ENCODE data around the gene PDE2A. TPM values are rescaled to one million over a fixed set of nuclear protein-coding genes. Genes with fewer than 3 reads are reported as not detected.
A peak's percentile ranks its signal among the peaks of the same experiment; 100 is the strongest.

The PDE2A gene
- total RNA-seq, 3 donors from 2014 or later: 23.7 to 85.9 (median 67.0) TPM

- no peak for DNase-seq (ENCODE audit: low spot score in 2 of 2)
- H3K4me3 ChIP-seq: no peak overlapping the region
- H3K9me3 ChIP-seq: no peaks in the 10 kb centered on the region
- no peaks in the 10 kb centered on the region for H3K4me1 ChIP-seq
- no peak overlapping the region for H3K27ac ChIP-seq
- H3K36me3 ChIP-seq: no peaks in the 10 kb centered on the region
- TF ChIP-seq POLR2AphosphoS5 (IDR thresholded peaks at IDR 0.05): no peak
- TF ChIP-seq POLR2A (IDR thresholded peaks at IDR 0.05): no peak
- TF ChIP-seq CTCF (IDR thresholded peaks at IDR 0.05): no peak
- intact Hi-C loops (cut with DNase I; ENCODE audit: low total_unique reads): no loop called here
- no peaks in the 10 kb centered on the region for H3K27me3 ChIP-seq
Observed at GRCh38 chr11:72705442-72706365, 31.5 kb upstream of the PDE2A start.

- Histone ChIP-seq H3K27ac (peak overlapping the region in 1 of 2 donors; percentile 71), H3K4me3 (no peak overlapping the region), H3K9me3 (no peaks in the 10 kb centered on the region), H3K4me1 (no peaks in the 10 kb centered on the region), H3K36me3 (no peaks in the 10 kb centered on the region), H3K27me3 (no peaks in the 10 kb centered on the region)
- DNase-seq (ENCODE audit: low spot score in 2 of 2): no peak
- intact Hi-C loops (cut with DNase I; ENCODE audit: low total_unique reads): no loop called here
- TF ChIP-seq CTCF (IDR thresholded peaks at IDR 0.05): no peak
- no peak for TF ChIP-seq POLR2AphosphoS5 (IDR thresholded peaks at IDR 0.05)
- TF ChIP-seq POLR2A (IDR thresholded peaks at IDR 0.05): no peak
Observed at GRCh38 chr11:72704783-72705265, 30.6 kb upstream of the PDE2A start.

GRCh38 chr11:72704028-72704782, 30.0 kb upstream of the PDE2A start:
- TF ChIP-seq CTCF (IDR thresholded peaks at IDR 0.05) (no peak), POLR2A (IDR thresholded peaks at IDR 0.05) (no peak), POLR2AphosphoS5 (IDR thresholded peaks at IDR 0.05) (no peak)
- no peak for DNase-seq (ENCODE audit: low spot score in 2 of 2)
- H3K4me3 ChIP-seq: no peak overlapping the region
- H3K27me3 ChIP-seq: no peaks in the 10 kb centered on the region
- no peaks in the 10 kb centered on the region for H3K36me3 ChIP-seq
- H3K27ac ChIP-seq: peak overlapping the region in 1 of 2 donors; percentile 71
- intact Hi-C loops (cut with DNase I; ENCODE audit: low total_unique reads): no loop called here
- H3K9me3 ChIP-seq: no peaks in the 10 kb centered on the region
- no peaks in the 10 kb centered on the region for H3K4me1 ChIP-seq

- Histone ChIP-seq H3K9me3 (no peaks in the 10 kb centered on the region), H3K27me3 (no peaks in the 10 kb centered on the region), H3K4me3 (peak overlapping the region in 2 of 3 donors; percentile 28 to 40), H3K27ac (peak overlapping the region in 1 of 2 donors; percentile 71), H3K36me3 (no peaks in the 10 kb centered on the region), H3K4me1 (no peaks in the 10 kb centered on the region)
- intact Hi-C loops (cut with DNase I; ENCODE audit: low total_unique reads): no loop called here
- DNase-seq (ENCODE audit: low spot score in 2 of 2): no peak
- TF ChIP-seq POLR2AphosphoS5 (IDR thresholded peaks at IDR 0.05): no peak
- TF ChIP-seq CTCF (IDR thresholded peaks at IDR 0.05): no peak
- TF ChIP-seq POLR2A (IDR thresholded peaks at IDR 0.05): no peak
Observed at GRCh38 chr11:72703267-72704008, 29.2 kb upstream of the PDE2A start.

All from breast epithelium (tissue), 4 donors.